ENCODE data around the gene POLA1. TPM values are rescaled to one million over a fixed set of nuclear protein-coding genes. Genes with fewer than 3 reads are reported as not detected.

The POLA1 gene
- total RNA-seq, 4 donors from 2014 or later, result 1.2 to 9.1 (median 5.4) TPM

- intact Hi-C loops (cut with DNase I; ENCODE audit: low total_unique reads), result no loop called here
- TF ChIP-seq POLR2AphosphoS5 (IDR thresholded peaks at IDR 0.05), result no peak
- TF ChIP-seq, protein P1, sequence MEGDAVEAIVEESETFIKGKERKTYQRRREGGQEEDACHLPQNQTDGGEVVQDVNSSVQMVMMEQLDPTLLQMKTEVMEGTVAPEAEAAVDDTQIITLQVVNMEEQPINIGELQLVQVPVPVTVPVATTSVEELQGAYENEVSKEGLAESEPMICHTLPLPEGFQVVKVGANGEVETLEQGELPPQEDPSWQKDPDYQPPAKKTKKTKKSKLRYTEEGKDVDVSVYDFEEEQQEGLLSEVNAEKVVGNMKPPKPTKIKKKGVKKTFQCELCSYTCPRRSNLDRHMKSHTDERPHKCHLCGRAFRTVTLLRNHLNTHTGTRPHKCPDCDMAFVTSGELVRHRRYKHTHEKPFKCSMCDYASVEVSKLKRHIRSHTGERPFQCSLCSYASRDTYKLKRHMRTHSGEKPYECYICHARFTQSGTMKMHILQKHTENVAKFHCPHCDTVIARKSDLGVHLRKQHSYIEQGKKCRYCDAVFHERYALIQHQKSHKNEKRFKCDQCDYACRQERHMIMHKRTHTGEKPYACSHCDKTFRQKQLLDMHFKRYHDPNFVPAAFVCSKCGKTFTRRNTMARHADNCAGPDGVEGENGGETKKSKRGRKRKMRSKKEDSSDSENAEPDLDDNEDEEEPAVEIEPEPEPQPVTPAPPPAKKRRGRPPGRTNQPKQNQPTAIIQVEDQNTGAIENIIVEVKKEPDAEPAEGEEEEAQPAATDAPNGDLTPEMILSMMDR (IDR thresholded peaks at IDR 0.05), result no peak
- TF ChIP-seq EP300 (IDR thresholded peaks at IDR 0.05; ENCODE audit: low read depth), result no peak
- no peak for TF ChIP-seq POLR2A (IDR thresholded peaks at IDR 0.05)
- peaks cover 4% of the 10 kb centered on the region for H3K27me3 ChIP-seq
- WGBS, 2 donors (ENCODE audit: low coverage in 1 of 2), result 83 to 88% methylated on average over 1 to 16 of the region's 16 CpGs
- DNase-seq, result no peak
- H3K27ac ChIP-seq, result no peak overlapping the region
- H3K4me3 ChIP-seq, result no peak overlapping the region
- H3K9me3 ChIP-seq, result no peaks in the 10 kb centered on the region
- H3K4me1 ChIP-seq, result no peaks in the 10 kb centered on the region
- no peaks in the 10 kb centered on the region for H3K36me3 ChIP-seq
- in situ Hi-C loops (cut with MboI; ENCODE audit: low pct_ligation_motif_present in 1 of 4, low pct_unique_long_range_greater_than_20kb in 1 of 4, low sequenced_read_pairs in 3 of 4), result no loop called here
These were observed 335.6 kb downstream of the POLA1 start for GRCh38 chrX:25029288-25029825.

DNA sequence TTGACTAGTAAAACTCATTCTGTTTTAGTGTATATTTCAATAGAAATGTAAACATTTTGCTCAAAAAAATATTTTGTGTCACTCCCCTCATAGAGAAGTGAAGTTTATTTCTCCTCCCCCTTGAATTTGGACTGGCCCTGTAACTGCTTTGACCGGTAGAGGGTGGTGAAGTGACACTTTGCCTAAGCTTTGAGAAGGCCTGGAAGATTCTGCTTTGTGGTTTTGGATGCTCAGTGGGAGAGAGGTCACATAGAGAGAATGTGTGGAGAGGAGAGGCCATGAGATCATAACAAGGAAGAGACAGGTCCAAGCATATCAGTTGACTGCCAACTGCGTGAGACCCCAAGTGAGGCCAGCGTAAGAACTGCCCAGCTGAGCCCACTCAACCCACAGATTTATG, 341.2 kb downstream of the POLA1 start:
- TF ChIP-seq, protein P1 (IDR thresholded peaks at IDR 0.05), result no peak
- no peak for TF ChIP-seq POLR2A (IDR thresholded peaks at IDR 0.05)
- TF ChIP-seq POLR2AphosphoS5 (IDR thresholded peaks at IDR 0.05), result no peak
- TF ChIP-seq EP300 (IDR thresholded peaks at IDR 0.05; ENCODE audit: low read depth), result no peak
- Histone ChIP-seq H3K4me3 (no peak overlapping the region), H3K27ac (no peak overlapping the region), H3K27me3 (no peaks in the 10 kb centered on the region), H3K36me3 (no peaks in the 10 kb centered on the region), H3K4me1 (no peaks in the 10 kb centered on the region), H3K9me3 (no peaks in the 10 kb centered on the region)
- in situ Hi-C loops (cut with MboI; ENCODE audit: low pct_ligation_motif_present in 1 of 4, low pct_unique_long_range_greater_than_20kb in 1 of 4, low sequenced_read_pairs in 3 of 4) (no loop called here), intact Hi-C loops (cut with DNase I; ENCODE audit: low total_unique reads) (no loop called here)
- 90% methylated on average over 3 of the region's 3 CpGs; no CpG with 5 or more reads in 1 of the 2 donors for WGBS, 2 donors (ENCODE audit: low coverage in 1 of 2)
- no peak for DNase-seq

- Histone ChIP-seq H3K27ac (no peak overlapping the region), H3K36me3 (no peaks in the 10 kb centered on the region), H3K4me1 (no peaks in the 10 kb centered on the region), H3K27me3 (no peaks in the 10 kb centered on the region), H3K4me3 (no peak overlapping the region), H3K9me3 (no peaks in the 10 kb centered on the region)
- no peak for DNase-seq
- intact Hi-C loops (cut with DNase I; ENCODE audit: low total_unique reads) (no loop called here), in situ Hi-C loops (cut with MboI; ENCODE audit: low pct_ligation_motif_present in 1 of 4, low pct_unique_long_range_greater_than_20kb in 1 of 4, low sequenced_read_pairs in 3 of 4) (no loop called here)
- 80 to 88% methylated on average over 1 to 10 of the region's 10 CpGs for WGBS, 2 donors (ENCODE audit: low coverage in 1 of 2)
- TF ChIP-seq POLR2AphosphoS5 (IDR thresholded peaks at IDR 0.05) (no peak), EP300 (IDR thresholded peaks at IDR 0.05; ENCODE audit: low read depth) (no peak), POLR2A (IDR thresholded peaks at IDR 0.05) (no peak)
- TF ChIP-seq, protein P1 (IDR thresholded peaks at IDR 0.05), result no peak
These were observed 345.3 kb downstream of the POLA1 start for GRCh38 chrX:25039036-25039435.

GRCh38 chrX:25043192-25043591, 349.5 kb downstream of the POLA1 start:
- H3K27me3 ChIP-seq, result no peaks in the 10 kb centered on the region
- no peak overlapping the region for H3K4me3 ChIP-seq
- DNase-seq, result no peak
- intact Hi-C loops (cut with DNase I; ENCODE audit: low total_unique reads), result no loop called here
- WGBS, 2 donors (ENCODE audit: low coverage in 1 of 2), result 50 to 71% methylated on average over 1 of the region's 1 CpG
- TF ChIP-seq POLR2AphosphoS5 (IDR thresholded peaks at IDR 0.05) (no peak), EP300 (IDR thresholded peaks at IDR 0.05; ENCODE audit: low read depth) (no peak), POLR2A (IDR thresholded peaks at IDR 0.05) (no peak)
- TF ChIP-seq, protein P1 (IDR thresholded peaks at IDR 0.05), result no peak
- in situ Hi-C loops (cut with MboI; ENCODE audit: low pct_ligation_motif_present in 1 of 4, low pct_unique_long_range_greater_than_20kb in 1 of 4, low sequenced_read_pairs in 3 of 4), result no loop called here
- no peaks in the 10 kb centered on the region for H3K4me1 ChIP-seq
- no peaks in the 10 kb centered on the region for H3K36me3 ChIP-seq
- no peak overlapping the region for H3K27ac ChIP-seq
- H3K9me3 ChIP-seq, result no peaks in the 10 kb centered on the region

Small RNA genes within 50 kb of the gene (small RNA-seq; reads per million reads assigned to genes)
- gene SCARNA23, result 0 to 0.36 (median 0.23) reads per million in 4 donors

Other genes starting within 250 kb of the POLA1 start
- 10 to 100 TPM in 3 of 4 donors, 1 to 10 TPM in 1; 9.4 to 36.8 (median 27.0) TPM for gene PDK3, start 228.6 kb upstream of the POLA1 start, total RNA-seq
- gene PCYT1B, start 46.6 kb upstream of the POLA1 start, total RNA-seq, result under 1 TPM in 1 of 4 donors, not detected in 3; 0.16 TPM

Measured in transverse colon (tissue), 4 donors.